AG04450 (cell line): Measurements from ENCODE around the gene NLRC5. TPM values are rescaled to one million over a fixed set of nuclear protein-coding genes. Genes with fewer than 3 reads are reported as not detected.
"Not testable (repeated sequence)": the region's sequence is repeated elsewhere in the genome, so short reads cannot be mapped to it uniquely, and the experiment has no call there.

Source experiments
- CTCF ChIA-PET: fragments of 300-600, 350-600 bp; formaldehyde crosslinking; extraction: SDS; loops from one replicate; lab custom pipeline; 2022; ENCODE audit warnings: antibody characterized with exemption, inconsistent platforms; lab: Charles Lee
- POLR2A ChIA-PET: fragments of 350-600 bp; formaldehyde crosslinking; extraction: SDS; loops from one replicate; lab custom pipeline; 2021; ENCODE audit warnings: antibody characterized with exemption, inconsistent platforms; lab: Yijun Ruan, JAX
- DNase-seq: peaks from one replicate; pipeline ENCODE4 v3.0.0-alpha.2; 2011; ENCODE audit warnings: low read depth, low spot score
- H3K27ac ChIP-seq: one replicate; pipeline ENCODE4 v1.5.1; 2012; ENCODE audit warnings: low read depth, low read length, control low read depth
- H3K27me3 ChIP-seq: one replicate; pipeline ENCODE4 v1.6.0; 2012; ENCODE audit warnings: low read length; ENCODE audit not compliant: control insufficient read depth, insufficient read depth
- H3K4me3 ChIP-seq: 2 replicates; pipeline ENCODE4 v1.5.1; 2011; ENCODE audit warnings: mild to moderate bottlenecking, low read depth, low read length, control low read depth
- H3K9me3 ChIP-seq: 2 replicates; pipeline ENCODE4 v1.5.1; 2012; ENCODE audit warnings: low read length; ENCODE audit not compliant: control insufficient read depth, insufficient read depth
- CTCF ChIP-seq: IDR thresholded peaks from 2 replicates; pipeline ENCODE4 v1.5.1; 2011; ENCODE audit warnings: low read depth, low read length, control low read depth, inconsistent platforms
- polyA plus RNA-seq: library from polyadenylated mRNA; depleted of rRNA; stranded (reverse); fragments of >200 nt; gene quantifications from 2 replicates; pipeline ENCODE4 v1.2.3, GENCODE V29; 2011

Gene NLRC5
- polyA plus RNA-seq, 1 experiment, result 9.2 TPM

- Histone ChIP-seq H3K9me3 (no peaks in the 10 kb centered on the region), H3K27me3 (no peaks in the 10 kb centered on the region), H3K27ac (no peak overlapping the region), H3K4me3 (no peak overlapping the region)
- DNase-seq, result no peak
- TF ChIP-seq CTCF, result no peak
- POLR2A ChIA-PET, result no interaction called here
- CTCF ChIA-PET, result no interaction called here
Measured at GRCh38 chr16:57058291-57058861, 69.0 kb downstream of the NLRC5 start.

- DNase-seq, result no peak
- TF ChIP-seq CTCF, result no peak
- H3K9me3 ChIP-seq, result no peaks in the 10 kb centered on the region
- no peak overlapping the region for H3K4me3 ChIP-seq
- peak overlapping the region; percentile 21 for H3K27ac ChIP-seq
- POLR2A ChIA-PET, result no interaction called here
- no peaks in the 10 kb centered on the region for H3K27me3 ChIP-seq
- CTCF ChIA-PET, result interaction anchor here (0.6 to 1.1 kb wide), 2 partner anchors 23 to 748 kb away, joined by 3 to 4 read pairs; no protein-coding TSS in a partner anchor
Measured at GRCh38 chr16:57060323-57061083, 71.1 kb downstream of the NLRC5 start.

GRCh38 chr16:57061084-57061905 is 71.9 kb downstream of the NLRC5 start:
- DNase-seq, result no peak
- no peaks in the 10 kb centered on the region for H3K27me3 ChIP-seq
- TF ChIP-seq CTCF, result no peak
- H3K9me3 ChIP-seq, result no peaks in the 10 kb centered on the region
- POLR2A ChIA-PET, result no interaction called here
- no peak overlapping the region for H3K4me3 ChIP-seq
- CTCF ChIA-PET, result interaction anchor here (1.1 kb wide), 1 partner anchor 22 kb away, joined by 4 read pairs; no protein-coding TSS in a partner anchor
- no peak overlapping the region for H3K27ac ChIP-seq

- H3K9me3 ChIP-seq, result no peaks in the 10 kb centered on the region
- no peaks in the 10 kb centered on the region for H3K27me3 ChIP-seq
- ChIA-PET POLR2A (no interaction called here), CTCF (no interaction called here)
- H3K4me3 ChIP-seq, result no peak overlapping the region
- no peak overlapping the region for H3K27ac ChIP-seq
- DNase-seq, result no peak
- TF ChIP-seq CTCF, result no peak
Measured at GRCh38 chr16:57062329-57062728, 73.0 kb downstream of the NLRC5 start.

- H3K27me3 ChIP-seq, DNase-seq, H3K9me3 ChIP-seq, H3K27ac ChIP-seq, H3K4me3 ChIP-seq: not testable (repeated sequence)
- CTCF ChIA-PET, result interaction anchor here (0.6 kb wide), 1 partner anchor 127 kb away, joined by 3 read pairs; no protein-coding TSS in a partner anchor
- POLR2A ChIA-PET, result interaction anchor here (0.8 kb wide), 1 partner anchor 30 kb away, joined by 4 read pairs; no protein-coding TSS in a partner anchor
Measured at GRCh38 chr16:57063189-57063588, 73.8 kb downstream of the NLRC5 start.
